IMR-90 (cell line): Measurements from ENCODE around the gene KLHL3. TPM values are rescaled to one million over a fixed set of nuclear protein-coding genes. Genes with fewer than 3 reads are reported as not detected.

Experiments used
- ATAC-seq: fragments of 200-7000 bp; cut with Tn5 transposase; 2 replicates; pipeline ENCODE4 v1.9.1; 2020; ENCODE audit warnings: low read depth, mild to moderate bottlenecking, moderate library complexity
- BruUV-seq: library from RNA; stranded (reverse); fragments of 400-500 nt; replicated peaks from 2 replicates; lab custom pipeline; 2021; lab: Mats Ljungman, UMichigan
- CTCF ChIA-PET: fragments of 300-600 bp; formaldehyde crosslinking; extraction: SDS; loops from one replicate; lab custom pipeline; 2021; ENCODE audit warnings: antibody characterized with exemption; lab: Yijun Ruan, JAX
- POLR2A ChIA-PET: fragments of 300-600 bp; sonication (Branson Sonifier 250); formaldehyde crosslinking; loops from one replicate; lab custom pipeline; 2022; ENCODE audit warnings: antibody characterized with exemption; ENCODE audit not compliant: unreplicated experiment; lab: Charles Lee
- DNase-seq: peaks from one replicate; pipeline ENCODE4 v3.0.0; 2013
- H2AFZ ChIP-seq: replicated peaks from 2 replicates; pipeline ENCODE3; 2013; ENCODE audit warnings: low read length, mild to moderate bottlenecking; ENCODE audit not compliant: poor library complexity
- H2AK5ac ChIP-seq: 2 replicates; pipeline ENCODE4 v1.6.1; 2013; ENCODE audit warnings: low read depth, low read length, inconsistent platforms
- H2AK9ac ChIP-seq: replicated peaks from 2 replicates; pipeline ENCODE3; 2013; ENCODE audit warnings: mild to moderate bottlenecking, low read depth, low read length, moderate library complexity; ENCODE audit not compliant: poor library complexity
- H2BK120ac ChIP-seq: 2 replicates; pipeline ENCODE4 v1.6.1; 2013; ENCODE audit warnings: low read depth, low read length, inconsistent platforms
- H2BK15ac ChIP-seq: 3 replicates; pipeline ENCODE4 v1.6.1; 2013; ENCODE audit warnings: low read depth, low read length, inconsistent platforms
- H2BK20ac ChIP-seq: 2 replicates; pipeline ENCODE4 v1.6.1; 2013; ENCODE audit warnings: low read depth, mild to moderate bottlenecking, inconsistent platforms, low read length, moderate library complexity
- H2BK5ac ChIP-seq: 2 replicates; pipeline ENCODE4 v1.6.1; 2013; ENCODE audit warnings: mild to moderate bottlenecking, low read depth, low read length, inconsistent platforms; ENCODE audit not compliant: poor library complexity, severe bottlenecking
- H3K14ac ChIP-seq: replicated peaks from 2 replicates; pipeline ENCODE4 v1.6.1; 2013; ENCODE audit warnings: low read depth, low read length, inconsistent platforms
- H3K18ac ChIP-seq: 2 replicates; pipeline ENCODE4 v1.6.1; 2013; ENCODE audit warnings: low read depth, low read length, control low read depth
- H3K23ac ChIP-seq: 2 replicates; pipeline ENCODE4 v1.6.1; 2013; ENCODE audit warnings: low read depth, low read length, inconsistent platforms
- H3K27ac ChIP-seq: 2 replicates; pipeline ENCODE4 v1.5.1; 2013; ENCODE audit warnings: mild to moderate bottlenecking, control low read depth, low read length; ENCODE audit not compliant: insufficient read depth
- H3K27me3 ChIP-seq: 2 replicates; pipeline ENCODE4 v1.6.1; 2013; ENCODE audit warnings: low read length; ENCODE audit not compliant: control insufficient read depth, insufficient read depth
- H3K36me3 ChIP-seq: 2 replicates; pipeline ENCODE4 v1.6.1; 2013; ENCODE audit warnings: low read length, mixed read lengths; ENCODE audit not compliant: control insufficient read depth, insufficient read depth
- H3K4ac ChIP-seq: 2 replicates; pipeline ENCODE4 v1.6.1; 2013; ENCODE audit warnings: low read depth, low read length, inconsistent platforms
- H3K4me1 ChIP-seq: 2 replicates; pipeline ENCODE4 v1.6.1; 2013; ENCODE audit warnings: low read length, mixed read lengths; ENCODE audit not compliant: control insufficient read depth, insufficient read depth
- H3K4me2 ChIP-seq: 2 replicates; pipeline ENCODE4 v1.6.1; 2013; ENCODE audit warnings: low read depth, mild to moderate bottlenecking, control low read depth, low read length, moderate library complexity
- H3K4me3 ChIP-seq: 2 replicates; pipeline ENCODE4 v1.5.1; 2013; ENCODE audit warnings: low read depth, mild to moderate bottlenecking, control low read depth, low read length, moderate library complexity; ENCODE audit not compliant: insufficient read depth
- H3K56ac ChIP-seq: 2 replicates; pipeline ENCODE4 v1.6.1; 2013; ENCODE audit warnings: low read length, inconsistent platforms; ENCODE audit not compliant: insufficient read depth; ENCODE audit errors: extremely low read depth
- H3K79me1 ChIP-seq, 2 experiments: 2 replicates each; pipeline ENCODE4 v1.6.1; 2013; ENCODE audit warnings: low read length in 2 of 2, inconsistent platforms in 1 of 2, low read depth in 1 of 2
- H3K9ac ChIP-seq: 2 replicates; pipeline ENCODE4 v1.6.1; 2013; ENCODE audit warnings: low read depth, low read length, control low read depth
- H3K9me1 ChIP-seq: 2 replicates; pipeline ENCODE4 v1.6.1; 2013; ENCODE audit warnings: low read length, inconsistent platforms; ENCODE audit not compliant: insufficient read depth
- H3K9me3 ChIP-seq: 2 replicates; pipeline ENCODE4 v1.6.1; 2013; ENCODE audit warnings: low read length; ENCODE audit not compliant: control insufficient read depth, insufficient read depth
- H4K20me1 ChIP-seq: 2 replicates; pipeline ENCODE4 v1.6.1; 2013; ENCODE audit warnings: low read length, inconsistent platforms; ENCODE audit not compliant: insufficient read depth
- H4K5ac ChIP-seq: 2 replicates; pipeline ENCODE4 v1.6.1; 2013; ENCODE audit warnings: mild to moderate bottlenecking, low read depth, low read length, control low read depth
- H4K8ac ChIP-seq, 2 experiments: 2 replicates each; pipeline ENCODE4 v1.6.1; 2013; ENCODE audit warnings: low read depth in 2 of 2, low read length in 2 of 2, control low read depth in 1 of 2, inconsistent platforms in 1 of 2
- H4K91ac ChIP-seq: 2 replicates; pipeline ENCODE4 v1.6.1; 2013; ENCODE audit warnings: low read depth, low read length, inconsistent platforms; ENCODE audit not compliant: insufficient read depth
- ELK1 ChIP-seq: fragments of 150-350 bp; IDR thresholded peaks from 2 replicates; pipeline ENCODE4 v1.6.1; 2016; ENCODE audit warnings: low read depth, mild to moderate bottlenecking, low read length, moderate library complexity, borderline replicate concordance
- FOS ChIP-seq: fragments of 150-350 bp; IDR thresholded peaks from 2 replicates; pipeline ENCODE4 v1.6.1; 2016; ENCODE audit warnings: low read depth, low read length
- RAD21 ChIP-seq: IDR thresholded peaks from 2 replicates; pipeline ENCODE4 v1.6.1; 2012; ENCODE audit warnings: low read length, improper control_type of control experiment
- USF2 ChIP-seq: fragments of 150-350 bp; IDR thresholded peaks from 2 replicates; pipeline ENCODE4 v1.6.1; 2017; ENCODE audit warnings: mild to moderate bottlenecking, antibody characterized with exemption, low read length, low read depth
- WGBS, 2 experiments: methylation state at CpG; one replicate each; pipeline versions ENCODE4 v1.1.5 to v1.1.7; 2013; ENCODE audit warnings: missing lambda C conversion rate in 2 of 2; ENCODE audit not compliant: insufficient read length in 1 of 2; ENCODE audit errors: extremely low coverage in 2 of 2; 5-methylcytosine and 5-hydroxymethylcytosine counted together
- dilution Hi-C: fragments of 300-500 bp; cut with HindIII; formaldehyde crosslinking; loops from one replicate; pipeline ENCODE4 v1.14.3; 2018; ENCODE audit warnings: low sequenced_read_pairs; ENCODE audit not compliant: unreplicated experiment
- in situ Hi-C: fragments of 300-500 bp; cut with MboI; formaldehyde crosslinking; loops from 3 replicates; pipeline ENCODE4 v1.14.3; 2019; ENCODE audit warnings: low sequenced_read_pairs, inconsistent platforms, mixed read lengths
- intact Hi-C: fragments of 100-400 bp; cut with micrococcal nuclease; formaldehyde crosslinking; loops from 2 replicates; pipeline ENCODE4 v1.10.0; 2022
- polyA plus RNA-seq, 3 experiments: library from polyadenylated mRNA; depleted of rRNA; stranded (reverse); fragments of >200 nt; gene quantifications; 2 replicates each; pipeline ENCODE4 v1.2.3, GENCODE V29; 2012; ENCODE audit warnings: low replicate concordance in 1 of 3
- total RNA-seq: library from RNA; depleted of rRNA; stranded (reverse); fragments of >200 nt; gene quantifications from 2 replicates; pipeline ENCODE4 v1.2.3, GENCODE V29; 2012

Gene KLHL3
- total and polyA plus RNA-seq, 2 of the 4 experiments (the other 2 are of a cell fraction): 2.3 to 4.1 TPM

GRCh38 chr5:137658324-137658723 lies 77.6 kb downstream of the KLHL3 start:
- Histone ChIP-seq H3K27me3 (no peaks in the 10 kb centered on the region), H3K27ac (no peak overlapping the region), H4K5ac (no peak overlapping the region), H4K8ac (no peak overlapping the region), H2BK20ac (no peak overlapping the region), H3K9ac (no peak overlapping the region), H3K4ac (no peak overlapping the region), H4K20me1 (no peaks in the 10 kb centered on the region), H3K14ac (no peak overlapping the region), H3K4me1 (no peaks in the 10 kb centered on the region), H3K36me3 (no peaks in the 10 kb centered on the region), H3K79me1 (no peaks in the 10 kb centered on the region), H4K91ac (no peak overlapping the region), H2BK15ac (no peak overlapping the region), H3K23ac (no peak overlapping the region), H2BK5ac (no peak overlapping the region), H2AK5ac (no peak overlapping the region), H2AK9ac (no peak overlapping the region), H3K56ac (no peak overlapping the region), H3K9me1 (no peaks in the 10 kb centered on the region), H3K4me3 (no peak overlapping the region), H3K4me2 (no peak overlapping the region), H3K9me3 (no peaks in the 10 kb centered on the region), H2AFZ (no peak overlapping the region), H3K18ac (no peak overlapping the region), H2BK120ac (no peak overlapping the region)
- ChIA-PET POLR2A (no interaction called here), CTCF (interaction anchor here (1.8 kb wide), 1 partner anchor 84 kb away, joined by 5 read pairs; no protein-coding TSS in a partner anchor)
- DNase-seq: no peak
- dilution Hi-C loops: no loop called here
- ATAC-seq: no peak
- intact Hi-C loops: no loop called here
- no TSS peak for BruUV-seq
- TF ChIP-seq USF2 (no peak), RAD21 (no peak), ELK1 (no peak), FOS (no peak)
- no CpG with 5 or more reads among the region's 1 CpG for whole genome bisulfite sequencing, 2 experiments
- in situ Hi-C loops: loop anchor here (5.0 kb wide), 1 partner anchor 79 kb away; the partner anchor contains the start of gene KLHL3
